Ovary (tissue), 9 donors: ENCODE measurements around the gene PARD3B. TPM values are rescaled to one million over a fixed set of nuclear protein-coding genes. Genes with fewer than 3 reads are reported as not detected.
A peak's percentile ranks its signal among the peaks of the same experiment; 100 is the strongest.

Experiments used
- DNase-seq, 5 donors: peaks; one replicate each; pipeline ENCODE4 v3.0.0-alpha.2; 2019 to 2020
- H3K27ac ChIP-seq, 2 donors: fragments of 200-600 bp; one replicate each; pipeline versions ENCODE4 v1.5.1 to v1.8.0; 2019 to 2022
- H3K27me3 ChIP-seq: fragments of 200-600 bp; one replicate; pipeline ENCODE4 v1.8.0; 2022
- H3K36me3 ChIP-seq: fragments of 200-600 bp; sonication (generic); one replicate; pipeline ENCODE4 v1.5.1; 2019
- H3K4me1 ChIP-seq: one replicate; pipeline ENCODE4 v1.8.1; 2013; ENCODE audit warnings: mild to moderate bottlenecking, moderate library complexity; ENCODE audit not compliant: insufficient read depth
- H3K4me3 ChIP-seq: fragments of 200-600 bp; sonication (generic); one replicate; pipeline ENCODE4 v1.5.1; 2017
- H3K9me3 ChIP-seq, 2 donors: fragments of 200-600 bp in 1 of 2; sonication (generic) in 1 of 2; one replicate each; pipeline versions ENCODE4 v1.5.1 to v1.8.1; 2013 to 2019; ENCODE audit warnings: mild to moderate bottlenecking in 1 of 2, moderate library complexity in 1 of 2
- CTCF ChIP-seq, 3 donors: fragments of 450-650 bp in 2 of 3; fragments of 200-600 bp in 1 of 3; IDR thresholded peaks; one replicate each; pipeline versions ENCODE4 v1.5.1 to v1.8.0; 2016 to 2022; ENCODE audit warnings: antibody characterized with exemption in 3 of 3, mild to moderate bottlenecking in 1 of 3
- EP300 ChIP-seq: sonication (generic); formaldehyde crosslinking; IDR thresholded peaks from one replicate; pipeline ENCODE4 v1.6.1; 2017; ENCODE audit warnings: antibody characterized with exemption
- POLR2A ChIP-seq: fragments of 450-650 bp; IDR thresholded peaks from one replicate; pipeline ENCODE4 v1.6.1; 2017; ENCODE audit warnings: antibody characterized with exemption, mild to moderate bottlenecking, moderate library complexity
- WGBS, 3 donors: extraction: QIAGEN DNeasy Blood & Tissue Kit in 1 of 3; methylation state at CpG; one replicate each; pipeline versions ENCODE4 v1.1.5 to v1.1.7; 2013 to 2017; 5-methylcytosine and 5-hydroxymethylcytosine counted together
- intact Hi-C, 4 donors: fragments of 100-400 bp; cut with DNase I; formaldehyde crosslinking; loops; one replicate each; pipeline versions ENCODE4 v1.11.0 to v1.15.1; 2022 to 2023
- polyA plus RNA-seq, 2 donors: library from polyadenylated mRNA; stranded (reverse); fragments of 200-250 nt in 1 of 2; fragments of 350-450 nt in 1 of 2; fragmentation: Illumina TruSeq in 1 of 2; extraction: RNeasy Lipid Tissue Mini Kit (QIAGEN cat#74804) in 1 of 2; gene quantifications; one replicate each; pipeline ENCODE4 v1.2.3, GENCODE V29; 2013 to 2014
- total RNA-seq, 7 donors: library from RNA; depleted of rRNA in 2 of 7; stranded (reverse); fragments of >200 nt in 2 of 7; fragmentation: NEBNext Ultra II Directional in 3 of 7; extraction: Animal tissue kit (Norgen Biotek cat#: 25700) in 3 of 7; gene quantifications; one replicate each; pipeline versions ENCODE4 v1.1.0 to v1.2.4, GENCODE V29; 2016 to 2023
- donor health status: DM: no; HTN: no; CAD: no; lungs with moderate emphysema.
- donor health status: DM: no; HTN: no; CAD: no.
- donor health status: Bipolar disorder and iron deficiency.
- donor health status: DM: yes; HTN: yes; CAD: no.
- donor health status: DM: no; HTN: no; CAD: no.
- donor health status: DM: yes; HTN: yes; CAD: no.

PARD3B gene
- total and polyA plus RNA-seq, 9 donors, result 8.2 to 46.6 (median 28.7) TPM

DNA sequence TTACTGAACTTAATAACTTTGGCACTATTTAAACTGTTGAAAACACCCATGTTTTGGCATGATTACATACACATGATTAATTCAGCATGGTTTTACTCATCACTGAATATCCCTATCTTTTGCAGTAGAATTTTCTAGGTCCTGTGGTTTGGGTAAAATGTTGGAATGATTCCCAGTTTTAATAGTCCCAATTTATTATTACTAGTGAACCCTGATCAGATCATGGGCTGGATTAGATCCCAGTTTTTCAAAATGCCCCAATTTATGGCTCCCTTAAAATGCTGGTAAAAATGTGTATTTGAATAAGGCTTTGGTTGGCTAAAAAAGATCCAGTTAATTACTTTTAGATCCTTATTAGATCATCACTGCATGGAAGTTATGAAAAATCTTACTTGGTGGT is 863.4 kb downstream of the PARD3B start:
- no peak for TF ChIP-seq EP300
- TF ChIP-seq POLR2A, result no peak
- TF ChIP-seq CTCF (IDR thresholded peaks at IDR 0.05), result no peak
- Histone ChIP-seq H3K9me3 (no peaks in the 10 kb centered on the region), H3K36me3 (no peaks in the 10 kb centered on the region), H3K4me3 (no peak overlapping the region), H3K27ac (no peak overlapping the region), H3K27me3 (no peaks in the 10 kb centered on the region), H3K4me1 (peaks cover 9% of the 10 kb centered on the region)
- no peak for DNase-seq
- intact Hi-C loops, result no loop called here

- Histone ChIP-seq H3K4me1 (peaks cover 9% of the 10 kb centered on the region), H3K36me3 (no peaks in the 10 kb centered on the region), H3K27ac (no peak overlapping the region), H3K27me3 (no peaks in the 10 kb centered on the region), H3K9me3 (no peaks in the 10 kb centered on the region), H3K4me3 (no peak overlapping the region)
- DNase-seq, result no peak
- TF ChIP-seq CTCF (IDR thresholded peaks at IDR 0.05), result no peak
- TF ChIP-seq EP300, result no peak
- no peak for TF ChIP-seq POLR2A
- intact Hi-C loops, result no loop called here
- WGBS, 3 donors, result 83 to 94% (median 91%) methylated on average over 3 of the region's 3 CpGs
These were observed 864.1 kb downstream of the PARD3B start for GRCh38 chr2:205409411-205409810.

- H3K27me3 ChIP-seq, result no peaks in the 10 kb centered on the region
- peak in 1 of 5 donors; percentile 12 for DNase-seq
- intact Hi-C loops, result no loop called here
- no peaks in the 10 kb centered on the region for H3K9me3 ChIP-seq
- H3K4me3 ChIP-seq, result no peak overlapping the region
- no peak for TF ChIP-seq CTCF (IDR thresholded peaks at IDR 0.05)
- TF ChIP-seq POLR2A, result no peak
- no peak for TF ChIP-seq EP300
- H3K36me3 ChIP-seq, result no peaks in the 10 kb centered on the region
- H3K27ac ChIP-seq, result no peak overlapping the region
- H3K4me1 ChIP-seq, result peaks cover 6% of the 10 kb centered on the region
- WGBS, 3 donors, result 38 to 44% (median 43%) methylated on average over 4 of the region's 4 CpGs
These were observed 866.3 kb downstream of the PARD3B start for GRCh38 chr2:205411558-205411957.

GRCh38 chr2:205424326-205424725 is 879.1 kb downstream of the PARD3B start:
- intact Hi-C loops, result no loop called here
- Histone ChIP-seq H3K4me3 (no peak overlapping the region), H3K9me3 (no peaks in the 10 kb centered on the region), H3K36me3 (no peaks in the 10 kb centered on the region), H3K27me3 (no peaks in the 10 kb centered on the region), H3K27ac (no peak overlapping the region), H3K4me1 (no peaks in the 10 kb centered on the region)
- 76 to 85% (median 80%) methylated on average over 4 of the region's 4 CpGs for WGBS, 3 donors
- DNase-seq, result no peak
- TF ChIP-seq POLR2A (no peak), EP300 (no peak), CTCF (IDR thresholded peaks at IDR 0.05) (no peak)

DNA sequence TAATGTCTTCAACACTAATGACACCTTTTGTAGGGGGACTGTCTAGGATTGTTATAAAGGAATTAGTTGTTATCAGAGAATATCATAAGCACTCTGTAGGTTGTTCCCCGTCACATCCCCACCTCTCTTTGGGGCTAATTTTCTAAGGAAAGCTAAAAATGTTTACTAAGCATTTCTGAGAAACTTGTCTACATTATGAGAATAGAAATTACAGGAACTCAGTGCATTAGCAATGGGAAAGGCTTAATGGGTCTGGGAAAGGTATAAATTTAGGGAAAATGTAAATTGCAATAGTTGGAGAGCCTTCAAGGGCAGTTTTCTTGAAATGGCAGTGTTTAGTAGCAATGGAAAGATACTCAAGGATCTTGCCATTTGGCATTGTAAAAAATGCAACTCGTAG is 879.8 kb downstream of the PARD3B start:
- Histone ChIP-seq H3K27ac (no peak overlapping the region), H3K9me3 (no peaks in the 10 kb centered on the region), H3K27me3 (no peaks in the 10 kb centered on the region), H3K4me3 (no peak overlapping the region), H3K4me1 (no peaks in the 10 kb centered on the region), H3K36me3 (no peaks in the 10 kb centered on the region)
- DNase-seq, result no peak
- WGBS, 3 donors, result 96 to 98% (median 96%) methylated on average over 2 of the region's 2 CpGs
- intact Hi-C loops, result no loop called here
- TF ChIP-seq EP300 (no peak), CTCF (IDR thresholded peaks at IDR 0.05) (no peak)
